VCaP (cell line): Measurements from ENCODE around the gene PDE4D.
"Not testable (repeated sequence)": the region's sequence is repeated elsewhere in the genome, so short reads cannot be mapped to it uniquely, and the experiment has no call there.

ENCODE experiments used
- H3K27ac ChIP-seq: fragments of 450-650 bp; 2 replicates; pipeline ENCODE4 v1.5.1; 2017
- TF ChIP-seq, protein P1 (sequence below): fragments of 450-650 bp; conservative IDR thresholded peaks from 2 replicates; pipeline ENCODE4 v1.5.1; 2017; ENCODE audit warnings: mild to moderate bottlenecking, moderate library complexity

Gene PDE4D

DNA sequence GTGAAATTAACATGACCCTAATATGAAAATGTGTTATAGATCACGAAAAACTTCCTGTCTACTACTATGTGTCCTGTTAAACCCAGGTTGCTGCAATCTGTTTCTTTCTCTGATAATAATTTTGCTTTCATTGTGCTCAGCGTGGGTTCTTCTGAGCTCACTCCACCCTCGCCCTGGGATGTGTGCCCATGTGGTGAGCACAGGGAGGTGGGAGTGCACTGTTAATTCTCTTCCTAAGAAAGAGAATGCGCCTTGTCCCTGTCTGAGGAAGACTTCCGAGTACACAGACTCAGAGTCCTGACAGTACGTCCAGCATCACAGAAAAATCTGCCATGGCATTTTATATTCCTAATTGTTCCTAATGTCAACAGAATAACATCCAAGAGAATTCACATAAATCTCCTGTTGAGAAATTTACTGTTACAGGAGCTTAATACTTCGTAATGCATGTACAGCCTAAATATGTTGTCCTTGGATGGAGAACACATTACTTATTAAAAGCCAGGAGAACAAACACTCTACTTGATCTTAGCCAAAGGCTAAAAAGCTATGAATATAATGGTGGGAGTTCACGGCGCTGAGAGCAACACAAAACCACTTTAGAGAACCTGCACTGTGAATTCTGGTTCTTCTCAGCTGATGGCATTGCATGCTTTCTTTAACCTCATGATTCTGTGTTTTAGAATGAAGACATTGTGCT, 102.6 kb downstream of the PDE4D start:
- peak overlapping the region; percentile 77 for H3K27ac ChIP-seq
- TF ChIP-seq, protein P1, sequence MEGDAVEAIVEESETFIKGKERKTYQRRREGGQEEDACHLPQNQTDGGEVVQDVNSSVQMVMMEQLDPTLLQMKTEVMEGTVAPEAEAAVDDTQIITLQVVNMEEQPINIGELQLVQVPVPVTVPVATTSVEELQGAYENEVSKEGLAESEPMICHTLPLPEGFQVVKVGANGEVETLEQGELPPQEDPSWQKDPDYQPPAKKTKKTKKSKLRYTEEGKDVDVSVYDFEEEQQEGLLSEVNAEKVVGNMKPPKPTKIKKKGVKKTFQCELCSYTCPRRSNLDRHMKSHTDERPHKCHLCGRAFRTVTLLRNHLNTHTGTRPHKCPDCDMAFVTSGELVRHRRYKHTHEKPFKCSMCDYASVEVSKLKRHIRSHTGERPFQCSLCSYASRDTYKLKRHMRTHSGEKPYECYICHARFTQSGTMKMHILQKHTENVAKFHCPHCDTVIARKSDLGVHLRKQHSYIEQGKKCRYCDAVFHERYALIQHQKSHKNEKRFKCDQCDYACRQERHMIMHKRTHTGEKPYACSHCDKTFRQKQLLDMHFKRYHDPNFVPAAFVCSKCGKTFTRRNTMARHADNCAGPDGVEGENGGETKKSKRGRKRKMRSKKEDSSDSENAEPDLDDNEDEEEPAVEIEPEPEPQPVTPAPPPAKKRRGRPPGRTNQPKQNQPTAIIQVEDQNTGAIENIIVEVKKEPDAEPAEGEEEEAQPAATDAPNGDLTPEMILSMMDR: no peak

DNA sequence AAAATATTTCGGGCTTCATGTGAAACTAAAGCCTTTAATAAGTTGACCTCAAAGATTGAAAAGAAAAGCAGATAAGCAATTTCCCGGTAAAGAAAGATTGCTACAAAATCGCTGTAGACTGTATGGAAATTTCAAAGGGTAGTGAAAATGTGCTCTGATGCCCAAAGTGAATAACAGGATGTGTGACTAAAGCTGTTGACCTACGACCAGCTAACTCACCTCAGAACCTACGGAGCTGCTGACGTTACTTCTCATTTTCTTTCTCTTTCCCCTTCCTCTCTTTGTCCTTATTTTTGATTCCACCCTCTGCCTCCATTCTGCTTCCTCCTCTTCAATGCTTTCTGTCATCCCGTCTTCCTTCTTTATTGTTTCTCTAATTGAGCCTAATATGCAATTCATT, 103.2 kb downstream of the PDE4D start:
- TF ChIP-seq, protein P1: no peak
- H3K27ac ChIP-seq: peak overlapping the region; percentile 77

DNA sequence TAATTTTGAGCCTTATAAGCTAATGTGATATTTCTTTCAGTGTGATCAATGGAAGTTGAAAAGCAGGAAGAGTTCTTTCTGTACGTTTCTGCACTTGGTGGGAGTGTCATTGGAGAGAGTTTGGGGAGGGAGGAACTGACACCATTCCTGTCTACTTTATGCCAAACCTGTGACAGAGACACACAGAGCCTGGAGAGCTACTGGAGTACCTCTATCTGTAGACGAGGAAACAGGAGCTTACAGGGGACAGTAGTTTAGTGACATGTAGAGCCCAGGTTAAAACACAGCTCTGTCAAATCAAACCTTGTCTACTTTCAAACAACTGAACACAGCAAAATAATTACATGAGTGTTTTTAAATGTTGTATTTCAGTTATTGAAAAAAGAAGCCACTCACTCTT, 103.6 kb downstream of the PDE4D start:
- TF ChIP-seq, protein P1: no peak

DNA sequence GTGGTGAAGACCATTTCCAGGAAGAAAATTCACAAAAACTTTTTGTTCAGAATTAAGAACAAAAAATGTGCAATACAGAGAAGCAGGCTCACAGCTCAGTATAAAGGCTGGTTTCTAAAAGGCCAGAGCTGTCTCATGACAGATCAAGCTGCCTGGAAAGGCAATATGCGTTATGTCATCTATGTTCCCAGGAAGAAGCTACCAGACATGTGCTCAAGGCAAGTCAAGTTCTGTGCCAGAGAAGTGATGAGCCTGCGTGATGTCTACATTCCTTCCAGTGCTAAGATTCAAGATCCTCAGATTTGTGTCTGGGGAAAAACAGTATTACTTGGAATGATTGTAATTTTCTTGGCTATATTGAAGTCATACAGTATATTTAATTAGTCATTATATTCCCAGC, 104.3 kb downstream of the PDE4D start:
- H3K27ac ChIP-seq: no peak overlapping the region
- TF ChIP-seq, protein P1: no peak

More for the DNA sequence above, 103.6 kb downstream of the PDE4D start:
- peak overlapping the region; percentile 77 for H3K27ac ChIP-seq

DNA sequence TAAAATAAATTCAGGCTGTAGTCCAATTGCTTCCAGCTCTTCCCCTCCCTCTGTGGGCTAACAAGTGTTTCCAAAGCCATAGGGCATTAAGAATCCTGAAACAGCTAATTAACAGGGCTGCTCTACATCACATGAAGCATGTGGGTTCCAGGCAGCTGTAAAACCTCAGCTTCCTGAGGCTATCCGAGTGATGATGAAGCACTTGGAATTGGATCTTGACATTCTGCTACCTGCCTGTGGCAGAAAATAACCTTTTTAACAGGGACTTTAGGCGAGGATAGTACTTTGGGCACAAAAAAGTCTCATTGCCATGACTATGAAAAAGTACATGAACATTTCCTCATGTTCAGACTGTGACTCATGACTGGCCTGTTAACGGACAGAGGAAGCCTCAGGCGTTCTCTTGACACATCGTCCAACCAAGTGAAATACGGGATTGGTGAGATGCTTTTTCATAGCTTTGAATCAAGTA, 107.2 kb downstream of the PDE4D start:
- no peak overlapping the region for H3K27ac ChIP-seq
- TF ChIP-seq, protein P1: no peak

DNA sequence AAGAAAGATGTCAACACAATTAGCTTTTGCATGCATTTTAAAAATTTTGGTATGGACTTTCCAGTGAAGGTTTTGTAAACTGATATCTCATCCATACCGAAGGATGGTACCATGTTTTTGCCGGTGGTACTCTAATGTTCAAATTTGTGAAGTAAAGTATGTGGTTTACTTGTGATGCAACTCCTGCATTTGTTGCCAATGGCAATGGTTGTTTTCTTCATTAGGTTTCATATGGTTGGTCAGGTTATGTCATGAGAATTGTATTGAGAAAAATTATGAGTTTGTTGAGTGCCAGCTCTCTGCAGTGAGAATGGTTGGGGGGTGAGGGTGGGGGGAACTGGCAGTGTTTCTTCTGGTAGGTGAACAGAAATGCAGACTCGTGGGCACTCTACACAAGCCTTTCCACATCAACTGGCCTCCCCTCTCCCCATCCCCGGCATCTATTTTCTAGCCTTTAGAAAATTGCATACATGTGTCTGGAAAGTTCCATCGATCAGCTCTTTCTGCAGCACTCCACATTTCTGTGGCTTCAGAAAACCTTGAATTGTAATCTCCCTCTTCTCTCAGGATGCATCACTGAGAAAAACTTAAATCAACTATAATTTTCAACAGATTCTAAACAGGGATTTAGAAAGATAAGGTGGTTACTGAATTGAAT, 107.7 kb downstream of the PDE4D start:
- no peak overlapping the region for H3K27ac ChIP-seq
- TF ChIP-seq, protein P1: no peak

DNA sequence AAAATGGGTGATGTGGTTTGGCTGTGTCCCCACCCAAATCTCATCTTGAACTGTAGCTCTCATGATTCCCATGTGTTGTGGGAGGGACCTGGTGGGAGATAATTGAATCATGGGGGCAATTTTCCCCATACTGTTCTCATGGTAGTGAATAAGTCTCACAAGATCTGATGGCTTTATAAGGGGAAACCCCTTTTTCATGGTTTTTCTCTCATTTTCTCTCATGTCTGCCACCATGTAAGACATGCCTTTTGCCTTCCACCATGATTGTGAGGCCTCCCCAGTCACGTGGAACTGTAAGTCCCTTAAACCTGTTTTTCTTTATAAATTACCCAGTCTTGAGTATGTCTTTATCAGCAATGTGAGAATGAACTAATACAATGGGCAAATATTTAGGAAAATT, 108.8 kb downstream of the PDE4D start:
- H3K27ac ChIP-seq: not testable (repeated sequence)

DNA sequence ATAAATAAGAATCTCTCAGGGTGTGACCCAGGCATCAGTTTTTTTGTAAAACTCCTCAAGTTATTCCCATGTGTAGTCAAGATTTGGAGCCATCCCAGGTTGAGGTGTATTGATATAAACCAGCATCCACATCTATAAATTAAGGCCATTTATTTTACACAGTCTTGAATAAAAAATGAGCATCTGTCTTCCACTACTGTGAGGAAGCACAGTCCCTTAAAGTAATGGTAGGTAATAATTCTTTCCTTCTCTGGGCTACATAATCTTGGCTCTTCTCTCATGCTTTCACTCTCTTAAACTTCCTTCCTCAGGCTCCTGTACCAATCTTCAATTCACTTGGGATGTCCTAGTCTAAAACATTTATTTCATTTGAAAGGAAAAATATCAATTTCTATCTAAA, 110.3 kb downstream of the PDE4D start:
- H3K27ac ChIP-seq: no peak overlapping the region
- TF ChIP-seq, protein P1: no peak
